Stimulated activated CD4-positive, alpha-beta T cell treated with anti-CD3 and anti-CD28 coated beads, Interleukin-2, amount 100 ng/mL, for 48 hours (primary cell): Measurements from ENCODE around the gene AGFG1.
"Not testable (repeated sequence)": the region's sequence is repeated elsewhere in the genome, so short reads cannot be mapped to it uniquely, and the experiment has no call there.

ENCODE experiments used
- DNase-seq, 2 donors: peaks; one replicate each; pipeline ENCODE4 v3.0.0-alpha.2; 2020

The AGFG1 gene

DNA sequence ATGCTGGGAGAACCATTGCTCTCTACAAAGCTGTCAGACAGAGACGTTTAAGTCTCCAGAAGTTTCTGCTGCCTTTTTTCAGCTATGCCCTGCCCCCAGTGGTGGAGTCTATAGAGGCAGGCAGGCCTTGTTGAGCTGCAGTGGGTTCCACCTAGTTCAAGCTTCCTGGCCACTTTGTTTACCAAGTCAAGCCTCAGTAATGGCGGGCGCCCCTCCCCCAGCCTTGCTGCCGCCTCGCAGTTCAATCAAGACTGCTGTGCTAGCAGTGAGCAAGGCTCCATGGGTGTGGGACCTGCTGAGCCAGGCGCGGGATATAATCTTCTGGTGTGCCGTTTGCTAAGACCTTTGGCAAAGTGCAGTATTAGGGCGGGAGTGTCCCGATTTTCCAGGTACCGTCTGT lies 74.0 kb downstream of the AGFG1 start:
- DNase-seq, result no peak

DNA sequence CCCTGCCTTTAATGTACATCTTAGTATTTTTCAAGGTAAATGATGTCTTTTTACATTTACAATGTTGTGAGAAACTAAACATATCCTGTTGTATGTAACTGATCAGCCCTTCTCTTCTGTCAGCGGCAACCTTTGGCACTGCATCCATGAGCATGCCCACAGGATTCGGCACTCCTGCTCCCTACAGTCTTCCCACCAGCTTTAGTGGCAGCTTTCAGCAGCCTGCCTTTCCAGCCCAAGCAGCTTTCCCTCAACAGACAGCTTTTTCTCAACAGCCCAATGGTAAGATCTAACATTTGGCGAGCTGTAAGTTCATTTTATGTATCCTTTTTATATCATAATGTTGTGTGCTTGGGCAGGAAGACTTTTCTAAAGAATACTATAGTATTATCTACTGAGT lies 79.9 kb downstream of the AGFG1 start:
- DNase-seq, result no peak

- no peak for DNase-seq
Observed at GRCh38 chr2:227562581-227562980, 90.6 kb downstream of the AGFG1 start.

GRCh38 chr2:227565080-227565479 lies 93.1 kb downstream of the AGFG1 start:
- no peak for DNase-seq

- no peak for DNase-seq
Observed at GRCh38 chr2:227566012-227566411, 94.1 kb downstream of the AGFG1 start.

DNA sequence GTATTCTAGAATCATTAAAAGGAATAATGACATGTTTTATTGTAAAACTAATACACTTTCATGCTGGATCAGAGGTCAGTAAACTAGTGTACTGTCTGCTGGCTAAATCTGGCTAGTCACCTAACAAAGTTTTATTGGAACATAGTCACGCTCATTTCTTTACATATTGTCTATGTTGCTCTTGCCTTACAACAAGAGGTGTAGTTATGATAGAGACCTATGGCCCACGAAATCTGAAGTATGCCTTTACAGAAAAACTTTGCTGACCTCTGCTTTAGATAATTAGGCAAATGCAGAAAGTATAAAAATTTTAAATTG lies 96.9 kb downstream of the AGFG1 start:
- no peak for DNase-seq

- DNase-seq, result no peak
Observed at GRCh38 chr2:227570615-227571014, 98.7 kb downstream of the AGFG1 start.

- DNase-seq, result no peak
Observed at GRCh38 chr2:227576110-227576509, 104.2 kb downstream of the AGFG1 start.

GRCh38 chr2:227576812-227577211 lies 104.9 kb downstream of the AGFG1 start:
- DNase-seq, result no peak

DNA sequence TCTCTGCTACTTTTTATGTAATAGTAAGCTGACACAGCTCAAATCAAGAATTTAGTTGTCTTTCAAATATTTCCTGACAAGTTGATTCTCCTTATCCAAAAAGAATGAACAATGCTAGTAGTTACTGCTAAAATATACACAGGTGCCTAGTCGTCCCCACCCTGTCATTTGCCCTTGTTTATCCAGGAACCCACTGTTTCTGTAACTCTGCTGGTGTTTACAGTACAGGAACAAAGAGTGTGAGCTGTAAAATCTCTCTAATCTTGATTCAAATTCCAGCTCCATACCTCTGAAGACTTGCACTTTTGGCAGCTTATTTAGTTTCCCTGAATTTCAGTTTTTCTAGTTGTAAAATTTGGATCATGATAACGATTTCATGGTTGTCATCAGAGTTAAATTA lies 105.6 kb downstream of the AGFG1 start:
- no peak for DNase-seq

DNA sequence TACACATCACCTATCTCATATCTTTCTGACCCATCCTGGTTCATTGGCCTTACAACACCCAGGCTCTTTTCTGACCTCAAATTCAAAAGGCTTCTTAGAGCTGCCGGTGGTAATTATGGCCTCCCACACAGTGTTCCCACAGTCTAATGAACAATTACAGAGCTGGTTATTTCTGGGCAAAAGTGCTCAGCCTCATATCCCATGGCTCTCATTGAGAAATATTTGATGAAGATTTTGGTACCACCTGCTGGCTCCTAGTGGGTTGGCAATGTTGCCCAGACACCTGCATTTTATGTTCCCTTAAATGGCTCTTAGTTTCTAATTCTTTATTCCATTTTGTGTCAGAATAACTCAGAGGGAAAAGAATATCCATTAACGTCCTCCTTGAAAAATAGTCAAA lies 106.7 kb downstream of the AGFG1 start:
- DNase-seq, result no peak

DNA sequence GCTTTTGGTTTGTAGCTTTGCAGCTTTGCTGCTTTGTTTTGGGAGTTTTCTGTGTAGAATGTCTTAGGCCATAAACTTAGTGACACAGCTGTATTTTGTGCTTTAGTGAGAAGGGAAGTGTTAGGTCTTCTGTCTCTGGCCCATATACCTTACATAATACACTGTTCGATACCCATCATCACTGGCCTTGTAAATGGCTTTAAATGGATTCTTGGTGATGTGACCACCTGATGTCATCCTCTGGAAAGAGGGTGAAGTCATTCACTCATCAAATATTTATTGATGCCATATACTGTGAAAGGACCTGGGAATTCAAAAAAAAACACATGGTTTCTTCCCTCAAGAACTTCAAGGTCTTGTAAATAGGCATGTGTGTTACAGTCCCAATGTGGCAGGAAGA lies 107.8 kb downstream of the AGFG1 start:
- DNase-seq, result no peak

GRCh38 chr2:227582369-227582768 lies 110.4 kb downstream of the AGFG1 start:
- no peak for DNase-seq

- no peak for DNase-seq
Observed at GRCh38 chr2:227592694-227593387, 120.9 kb downstream of the AGFG1 start.

GRCh38 chr2:227595797-227596196 lies 123.8 kb downstream of the AGFG1 start:
- DNase-seq, result no peak

DNA sequence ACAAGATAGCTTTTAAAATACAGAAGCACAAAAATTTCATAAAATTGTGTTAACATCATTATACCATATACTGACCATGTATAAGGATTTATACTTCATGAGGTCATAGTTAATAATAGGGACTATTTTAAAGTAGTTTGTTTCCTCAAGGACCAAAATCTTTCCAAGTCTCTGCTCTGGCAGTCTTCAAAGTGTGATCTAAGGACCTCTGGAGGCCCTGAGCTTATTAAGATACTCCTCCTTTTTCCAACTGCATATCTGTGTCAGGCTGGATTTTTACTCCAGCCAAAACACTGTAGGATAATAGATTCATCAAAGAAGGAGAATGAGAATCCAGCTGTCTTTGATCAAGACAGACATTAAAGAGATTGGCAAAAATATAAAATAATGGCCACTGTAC lies 125.1 kb downstream of the AGFG1 start:
- DNase-seq, result no peak

GRCh38 chr2:227597998-227598397 lies 126.0 kb downstream of the AGFG1 start:
- DNase-seq, result no peak

DNA sequence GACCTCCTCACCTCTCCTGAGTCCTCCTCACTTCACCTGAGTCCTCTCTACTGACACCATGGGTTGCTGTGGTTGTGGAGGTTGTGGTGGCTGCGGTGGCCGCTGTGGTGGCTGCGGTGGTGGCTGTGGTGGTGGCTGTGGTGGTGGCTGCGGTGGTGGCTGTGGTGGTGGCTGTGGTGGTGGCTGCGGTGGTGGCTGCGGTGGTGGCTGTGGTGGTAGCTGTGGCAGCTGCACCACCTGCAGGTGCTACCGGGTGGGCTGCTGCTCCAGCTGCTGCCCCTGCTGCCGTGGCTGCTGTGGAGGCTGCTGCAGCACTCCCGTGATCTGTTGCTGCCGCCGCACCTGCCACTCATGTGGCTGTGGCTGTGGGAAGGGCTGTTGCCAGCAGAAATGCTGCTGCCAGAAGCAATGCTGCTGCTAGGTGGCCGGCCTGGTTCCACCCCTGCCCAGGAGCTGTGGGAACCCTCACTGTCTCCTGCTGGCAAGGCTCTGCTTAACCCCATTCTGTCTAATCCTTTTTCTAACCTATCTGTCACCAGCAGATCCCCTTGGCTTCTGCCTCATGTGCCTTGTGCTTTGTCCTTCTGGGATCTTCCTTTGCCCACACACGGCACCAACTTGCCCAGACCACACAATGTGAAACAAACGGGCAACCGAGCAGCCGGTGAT lies 127.0 kb downstream of the AGFG1 start, which contains the start of gene SCYGR2:
Gene SCYGR2 (plus strand): TSS at position 59 of the 669 bp plus-strand sequence. CDS start 0 bp downstream, at position 59.
- DNase-seq, result not testable (repeated sequence)

DNA sequence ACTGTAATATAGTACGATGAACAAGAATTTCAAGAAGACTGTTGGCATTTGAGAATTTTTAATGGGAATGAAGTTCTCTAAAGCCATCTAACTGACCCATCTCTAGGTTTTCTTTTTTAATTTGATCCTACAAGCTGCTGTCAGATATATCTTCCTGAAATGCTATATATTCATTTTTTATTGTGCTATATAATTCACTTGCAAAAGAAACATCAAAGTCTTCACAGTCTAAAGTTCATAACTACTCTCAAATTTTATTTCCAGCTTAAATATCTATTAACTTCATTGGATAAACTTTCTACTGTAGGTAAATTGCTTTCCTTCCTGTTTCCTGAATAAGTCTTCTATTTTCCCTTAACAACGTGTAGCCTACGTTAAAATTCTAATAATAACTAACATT lies 130.4 kb downstream of the AGFG1 start:
- DNase-seq, result no peak

DNA sequence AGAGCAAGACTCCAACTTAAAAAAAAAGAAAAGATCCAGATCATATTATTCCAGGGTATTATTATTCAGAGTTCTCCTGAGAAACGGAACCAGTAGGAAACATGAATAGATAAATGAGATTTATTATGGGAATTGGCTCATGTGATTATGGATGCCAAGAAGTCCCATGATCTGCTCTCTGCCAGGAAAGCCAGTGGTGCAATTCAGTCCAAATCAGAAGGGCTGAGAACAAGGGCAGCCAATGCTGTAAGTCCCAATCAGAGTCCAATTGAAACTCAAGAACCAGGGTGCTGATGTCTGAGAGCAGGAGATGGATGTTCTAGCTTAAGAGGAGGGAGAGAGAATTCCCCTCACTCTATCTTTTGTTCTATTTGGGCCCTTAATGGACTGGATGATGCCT lies 134.5 kb downstream of the AGFG1 start:
- no peak for DNase-seq

GRCh38 chr2:227607941-227608340 lies 136.0 kb downstream of the AGFG1 start:
- DNase-seq, result no peak

- no peak for DNase-seq
Observed at GRCh38 chr2:227608561-227609338, 136.8 kb downstream of the AGFG1 start.

DNA sequence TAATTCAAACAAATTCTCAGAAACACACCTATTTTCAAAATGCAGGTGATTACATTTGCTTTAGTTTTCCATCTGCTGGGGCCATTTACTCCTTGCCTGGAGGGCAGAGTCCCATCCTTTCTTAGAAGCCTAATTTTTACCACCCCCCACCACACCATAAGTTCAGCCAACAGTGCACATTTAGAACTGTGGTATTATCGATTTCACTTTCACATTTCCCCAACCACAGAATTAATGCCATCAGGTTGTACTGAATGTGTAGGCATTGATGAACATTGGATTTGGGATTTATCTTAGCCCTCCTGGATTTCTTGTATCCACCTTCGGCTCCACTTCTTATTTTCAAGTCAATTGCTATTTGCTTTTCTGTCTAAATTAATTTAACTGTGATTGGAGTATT lies 138.2 kb downstream of the AGFG1 start:
- no peak for DNase-seq
